H9 (cell line): ENCODE results near the gene CPLX1. TPM values are rescaled to one million over a fixed set of nuclear protein-coding genes. Genes with fewer than 3 reads are reported as not detected.

Source experiments
- DNase-seq: peaks from one replicate; pipeline ENCODE4 v3.0.0-alpha.2; 2017
- H2AFZ ChIP-seq: one replicate; pipeline ENCODE4 v1.6.1; 2013; ENCODE audit warnings: mild to moderate bottlenecking, low read length, control low read depth, moderate library complexity
- H2AK5ac ChIP-seq: 2 replicates; pipeline ENCODE4 v1.6.1; 2013; ENCODE audit warnings: low read length, control low read depth, mixed read lengths; ENCODE audit not compliant: insufficient read length
- H2BK120ac ChIP-seq: one replicate; pipeline ENCODE4 v1.6.1; 2013; ENCODE audit warnings: low read depth, mild to moderate bottlenecking, low read length, control low read depth, inconsistent platforms; ENCODE audit not compliant: poor library complexity, severe bottlenecking
- H2BK12ac ChIP-seq: 2 replicates; pipeline ENCODE4 v1.6.1; 2013; ENCODE audit warnings: low read length, control low read depth, mixed read lengths, low read depth; ENCODE audit not compliant: insufficient read length
- H2BK15ac ChIP-seq: 2 replicates; pipeline ENCODE4 v1.6.1; 2013; ENCODE audit warnings: low read depth, low read length, control low read depth
- H2BK20ac ChIP-seq: one replicate; pipeline ENCODE4 v1.6.1; 2013; ENCODE audit warnings: low read depth, mild to moderate bottlenecking, low read length, control low read depth, inconsistent platforms; ENCODE audit not compliant: poor library complexity, severe bottlenecking
- H2BK5ac ChIP-seq: 2 replicates; pipeline ENCODE4 v1.6.1; 2013; ENCODE audit warnings: low read length, control low read depth, mixed read lengths; ENCODE audit not compliant: insufficient read length
- H3K14ac ChIP-seq: 2 replicates; pipeline ENCODE4 v1.6.1; 2013; ENCODE audit warnings: low read length, control low read depth; ENCODE audit not compliant: insufficient read depth
- H3K18ac ChIP-seq: 2 replicates; pipeline ENCODE4 v1.6.1; 2013; ENCODE audit warnings: low read depth, mild to moderate bottlenecking, mixed read lengths, low read length, control low read depth; ENCODE audit not compliant: insufficient read length
- H3K23ac ChIP-seq: 2 replicates; pipeline ENCODE4 v1.6.1; 2013; ENCODE audit warnings: low read length, control low read depth, mixed read lengths, low read depth; ENCODE audit not compliant: insufficient read length
- H3K23me2 ChIP-seq: 2 replicates; pipeline ENCODE4 v1.6.1; 2013; ENCODE audit warnings: low read depth, mild to moderate bottlenecking, mixed read lengths, low read length, control low read depth; ENCODE audit not compliant: insufficient read length, poor library complexity, severe bottlenecking
- H3K27ac ChIP-seq: 2 replicates; pipeline ENCODE4 v1.5.1; 2013; ENCODE audit warnings: low read length, control low read depth, mixed read lengths, low read depth; ENCODE audit not compliant: insufficient read length
- H3K27me3 ChIP-seq: 2 replicates; pipeline ENCODE4 v1.6.1; 2013; ENCODE audit warnings: low read length, control low read depth, inconsistent platforms; ENCODE audit not compliant: insufficient read depth
- H3K4ac ChIP-seq: 2 replicates; pipeline ENCODE4 v1.6.1; 2013; ENCODE audit warnings: low read depth, mild to moderate bottlenecking, control low read depth, inconsistent platforms, low read length, moderate library complexity
- H3K4me1 ChIP-seq: 2 replicates; pipeline ENCODE4 v1.6.1; 2013; ENCODE audit warnings: low read length, control low read depth, inconsistent platforms; ENCODE audit not compliant: insufficient read depth
- H3K4me2 ChIP-seq: 2 replicates; pipeline ENCODE4 v1.6.1; 2013; ENCODE audit warnings: low read length, control low read depth, mixed read lengths; ENCODE audit not compliant: insufficient read length, insufficient read depth
- H3K56ac ChIP-seq: 2 replicates; pipeline ENCODE4 v1.6.1; 2013; ENCODE audit warnings: low read depth, mild to moderate bottlenecking, mixed read lengths, low read length, control low read depth; ENCODE audit not compliant: insufficient read length
- H3K79me1 ChIP-seq: 2 replicates; pipeline ENCODE4 v1.6.1; 2013; ENCODE audit warnings: low read depth, mild to moderate bottlenecking, moderate library complexity, low read length, control low read depth, inconsistent platforms; ENCODE audit not compliant: insufficient read depth, poor library complexity, severe bottlenecking
- H3K79me2 ChIP-seq: 2 replicates; pipeline ENCODE4 v1.6.1; 2013; ENCODE audit warnings: low read length, control low read depth, inconsistent platforms; ENCODE audit not compliant: insufficient read depth
- H3K9ac ChIP-seq: 2 replicates; pipeline ENCODE4 v1.6.1; 2013; ENCODE audit warnings: low read length, control low read depth, mixed read lengths; ENCODE audit not compliant: insufficient read length; ENCODE audit errors: extremely low read depth
- H3K9me3 ChIP-seq: one replicate; pipeline ENCODE4 v1.6.1; 2013; ENCODE audit warnings: low read depth, low read length, inconsistent platforms; ENCODE audit not compliant: control insufficient read depth
- H3T11ph ChIP-seq: one replicate; pipeline ENCODE4 v1.6.1; 2013; ENCODE audit warnings: mild to moderate bottlenecking, low read length, control low read depth, inconsistent platforms
- H4K20me1 ChIP-seq: one replicate; pipeline ENCODE4 v1.6.1; 2013; ENCODE audit not compliant: control insufficient read depth, insufficient read length, insufficient read depth
- H4K5ac ChIP-seq: 2 replicates; pipeline ENCODE4 v1.6.1; 2013; ENCODE audit warnings: low read depth, mild to moderate bottlenecking, mixed read lengths, low read length, control low read depth; ENCODE audit not compliant: insufficient read length
- H4K8ac ChIP-seq: replicated peaks from 2 replicates; pipeline ENCODE4 v1.6.1; 2013; ENCODE audit warnings: low read length, control low read depth, mixed read lengths, low read depth; ENCODE audit not compliant: insufficient read length
- H4K91ac ChIP-seq: 2 replicates; pipeline ENCODE4 v1.6.1; 2013; ENCODE audit warnings: low read depth, mild to moderate bottlenecking, moderate library complexity, mixed read lengths, low read length, control low read depth; ENCODE audit not compliant: insufficient read length
- H3K27ac Mint-ChIP-seq, 3 experiments: 2 replicates in 2 of 3; 3 replicates in 1 of 3; pipeline ENCODE4 v1.8.0; 2020 to 2021; ENCODE audit warnings: mixed read lengths in 3 of 3, mild to moderate bottlenecking in 1 of 3, moderate library complexity in 1 of 3
- H3K27me3 Mint-ChIP-seq: 2 replicates; pipeline ENCODE4 v1.8.0; 2021; ENCODE audit warnings: low read depth, mild to moderate bottlenecking, moderate library complexity, mixed read lengths
- H3K36me3 Mint-ChIP-seq, 3 experiments: 2 replicates in 2 of 3; 3 replicates in 1 of 3; pipeline ENCODE4 v1.8.0; 2020 to 2021; ENCODE audit warnings: low read depth in 3 of 3, mixed read lengths in 3 of 3; ENCODE audit not compliant: insufficient read depth in 1 of 3
- H3K4me1 Mint-ChIP-seq, 2 experiments: 2 replicates each; pipeline ENCODE4 v1.8.0; 2020; ENCODE audit warnings: mixed read lengths in 2 of 2
- H3K4me3 Mint-ChIP-seq, 2 experiments: 2 replicates in 1 of 2; 3 replicates in 1 of 2; pipeline ENCODE4 v1.8.0; 2020 to 2021; ENCODE audit warnings: mild to moderate bottlenecking in 2 of 2, mixed read lengths in 2 of 2, moderate library complexity in 1 of 2
- H3K9me3 Mint-ChIP-seq, 2 experiments: 2 replicates in 1 of 2; 3 replicates in 1 of 2; pipeline ENCODE4 v1.8.0; 2020; ENCODE audit warnings: mild to moderate bottlenecking in 2 of 2, mixed read lengths in 2 of 2, moderate library complexity in 1 of 2
- WGBS: extraction: QIAGEN DNeasy Blood & Tissue Kit; methylation state at CpG from one replicate; pipeline ENCODE4 v1.1.7; 2013; ENCODE audit warnings: missing lambda C conversion rate, low lambda C conversion rate, mixed read lengths; ENCODE audit not compliant: insufficient read length; ENCODE audit errors: extremely low coverage; 5-methylcytosine and 5-hydroxymethylcytosine counted together
- total RNA-seq: library from RNA; stranded (reverse); gene quantifications from 2 replicates; pipeline ENCODE4 v1.2.1, GENCODE V29; 2021
- TF ChIP-seq, protein P1 (sequence below): fragments of 200-600 bp; sonication (generic); conservative IDR thresholded peaks from 3 replicates; pipeline ENCODE4 v1.8.0; 2021; ENCODE audit warnings: antibody characterized with exemption, mild to moderate bottlenecking

CPLX1 gene
- total RNA-seq, 1 experiment from 2014 or later = 0.90 TPM

DNA sequence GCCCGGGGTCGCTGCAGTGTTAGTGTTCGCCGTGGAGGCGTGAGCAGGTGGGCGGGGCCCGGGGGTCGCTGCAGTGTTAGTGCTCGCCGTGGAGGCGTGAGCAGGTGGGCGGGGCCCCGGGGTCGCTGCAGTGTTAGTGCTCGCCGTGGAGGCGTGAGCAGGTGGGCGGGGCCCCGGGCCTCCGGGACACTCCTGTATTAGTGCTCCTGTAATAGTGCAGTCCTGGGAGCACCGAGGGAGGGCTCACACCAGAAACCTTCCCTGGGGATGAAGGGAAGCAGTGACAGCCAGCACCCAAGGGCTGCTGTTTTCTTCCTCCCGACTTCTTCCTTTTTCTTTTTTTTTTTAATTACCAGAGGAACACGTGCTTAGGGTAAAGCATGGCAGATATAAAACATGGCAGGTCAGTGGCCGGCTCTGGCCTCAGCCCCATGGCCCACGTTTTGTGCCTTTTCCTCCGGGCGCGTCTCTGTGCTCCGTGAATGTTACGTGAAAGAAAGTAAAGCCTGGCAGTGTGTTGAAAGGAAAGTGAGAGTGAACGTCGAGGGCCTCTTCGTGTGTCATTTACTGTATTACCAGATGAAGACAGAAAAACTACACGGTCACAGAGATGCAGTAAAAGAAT is 78.3 kb downstream of the CPLX1 start:
- peaks cover 33 to 60% (median 57%) of the 10 kb centered on the region in 3 experiments for H3K36me3 Mint-ChIP-seq
- Histone ChIP-seq H3K79me2 (no peaks in the 10 kb centered on the region; the same call in 1 of the 2 replicates), H4K5ac (no peak overlapping the region), H3K56ac (no peak overlapping the region), H2BK20ac (no peak overlapping the region), H3K27ac (no peak overlapping the region), H2BK120ac (no peak overlapping the region), H3K27me3 (no peaks in the 10 kb centered on the region), H3K4me2 (no peak overlapping the region), H3K9ac (no peak overlapping the region), H3K9me3 (no peaks in the 10 kb centered on the region), H3T11ph (no peak overlapping the region), H2BK12ac (no peak overlapping the region), H4K20me1 (no peaks in the 10 kb centered on the region), H3K18ac (no peak overlapping the region), H4K91ac (no peak overlapping the region), H3K79me1 (peaks cover 2% of the 10 kb centered on the region), H3K4ac (no peak overlapping the region), H2AK5ac (no peak overlapping the region), H2AFZ (no peak overlapping the region), H3K14ac (no peak overlapping the region), H3K23ac (no peak overlapping the region), H3K23me2 (no peaks in the 10 kb centered on the region), H2BK5ac (no peak overlapping the region), H2BK15ac (no peak overlapping the region), H4K8ac (no peak overlapping the region), H3K4me1 (no peaks in the 10 kb centered on the region)
- H3K9me3 Mint-ChIP-seq = peaks cover 3 to 5% of the 10 kb centered on the region in 2 experiments; a peak in 3 of 5 replicates
- no peak overlapping the region for H3K4me3 Mint-ChIP-seq
- no peak for DNase-seq
- no CpG with 5 or more reads among the region's 34 CpGs for WGBS
- no peak overlapping the region for H3K27ac Mint-ChIP-seq
- no peaks in the 10 kb centered on the region for H3K4me1 Mint-ChIP-seq
- no peaks in the 10 kb centered on the region; the same call in 1 of the 2 replicates for H3K27me3 Mint-ChIP-seq
- TF ChIP-seq, protein P1, sequence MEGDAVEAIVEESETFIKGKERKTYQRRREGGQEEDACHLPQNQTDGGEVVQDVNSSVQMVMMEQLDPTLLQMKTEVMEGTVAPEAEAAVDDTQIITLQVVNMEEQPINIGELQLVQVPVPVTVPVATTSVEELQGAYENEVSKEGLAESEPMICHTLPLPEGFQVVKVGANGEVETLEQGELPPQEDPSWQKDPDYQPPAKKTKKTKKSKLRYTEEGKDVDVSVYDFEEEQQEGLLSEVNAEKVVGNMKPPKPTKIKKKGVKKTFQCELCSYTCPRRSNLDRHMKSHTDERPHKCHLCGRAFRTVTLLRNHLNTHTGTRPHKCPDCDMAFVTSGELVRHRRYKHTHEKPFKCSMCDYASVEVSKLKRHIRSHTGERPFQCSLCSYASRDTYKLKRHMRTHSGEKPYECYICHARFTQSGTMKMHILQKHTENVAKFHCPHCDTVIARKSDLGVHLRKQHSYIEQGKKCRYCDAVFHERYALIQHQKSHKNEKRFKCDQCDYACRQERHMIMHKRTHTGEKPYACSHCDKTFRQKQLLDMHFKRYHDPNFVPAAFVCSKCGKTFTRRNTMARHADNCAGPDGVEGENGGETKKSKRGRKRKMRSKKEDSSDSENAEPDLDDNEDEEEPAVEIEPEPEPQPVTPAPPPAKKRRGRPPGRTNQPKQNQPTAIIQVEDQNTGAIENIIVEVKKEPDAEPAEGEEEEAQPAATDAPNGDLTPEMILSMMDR = no peak
